Mammary epithelial cell (primary cell): Measurements from ENCODE around the gene DDX10.

Experiments used
- CTCF ChIP-seq, 2 donors: IDR thresholded peaks in 1 of 2; conservative IDR thresholded peaks in 1 of 2; 2 replicates each; pipeline ENCODE4 v1.5.1; 2011 to 2012; ENCODE audit warnings: inconsistent platforms in 2 of 2, low read length in 2 of 2, mild to moderate bottlenecking in 2 of 2, control low read depth in 1 of 2, low read depth in 1 of 2; ENCODE audit not compliant: insufficient read depth in 1 of 2; ENCODE audit errors: extremely low read depth in 1 of 2
- EZH2 ChIP-seq: IDR thresholded peaks from 2 replicates; pipeline ENCODE4 v1.6.1; 2012; ENCODE audit warnings: low read length, inconsistent platforms, borderline replicate concordance

- TF ChIP-seq EZH2 (no peak), CTCF (conservative IDR thresholded peaks at IDR 0.05 in 1 of 2, IDR thresholded peaks at IDR 0.05 in 1 of 2; ENCODE audit: extremely low read depth in 1 of 2, insufficient read depth in 1 of 2, low read depth in 1 of 2, low read length in 2 of 2) (no peak)
Measured at GRCh38 chr11:108824545-108824944, 159.7 kb downstream of the DDX10 start.
